H1 (cell line): ENCODE data around the gene FADS2. TPM values are rescaled to one million over a fixed set of nuclear protein-coding genes. Genes with fewer than 3 reads are reported as not detected.

Source experiments
- CTCF ChIP-seq, 3 experiments: IDR thresholded peaks; 1 replicate in 2 of 3; 2 replicates in 1 of 3; pipeline versions ENCODE4 v1.5.1 to v1.6.1; 2011; ENCODE audit warnings: low read length in 3 of 3, mild to moderate bottlenecking in 3 of 3, inconsistent platforms in 2 of 3, low read depth in 1 of 3, moderate library complexity in 1 of 3; ENCODE audit not compliant: insufficient read depth in 1 of 3; ENCODE audit errors: control extremely low read depth in 1 of 3
- EGR1 ChIP-seq: IDR thresholded peaks from 2 replicates; pipeline ENCODE4 v1.6.1; 2011; ENCODE audit warnings: low read depth, low read length, borderline replicate concordance
- GABPA ChIP-seq: IDR thresholded peaks from 2 replicates; pipeline ENCODE4 v1.6.1; 2011; ENCODE audit warnings: mild to moderate bottlenecking, low read length, moderate library complexity, borderline replicate concordance; ENCODE audit not compliant: insufficient read depth
- polyA plus RNA-seq, 7 experiments: library from polyadenylated mRNA; depleted of rRNA in 3 of 7; stranded (reverse) in 5 of 7; unstranded in 2 of 7; fragments of >200 nt in 5 of 7; fragments of 200-250 nt in 2 of 7; gene quantifications; 1 replicate in 5 of 7; 2 replicates in 1 of 7; 4 replicates in 1 of 7; pipeline versions ENCODE4 v1.2.1 to v1.2.3, GENCODE V29; 2011 to 2013; ENCODE audit warnings: missing spikeins in 2 of 7, mixed read lengths in 2 of 7
- total RNA-seq: library from RNA; stranded (reverse); fragmentation: NEBNext Ultra II Directional; extraction: Animal tissue kit (Norgen Biotek cat#: 25700); gene quantifications from 2 replicates; pipeline ENCODE4 v1.2.1, GENCODE V29; 2021

Gene FADS2
- total and polyA plus RNA-seq, 2 of the 8 experiments (the other 6 are each of a cell fraction or from before 2014, with no cell fraction given) = 499 to 701 TPM

- TF ChIP-seq GABPA (no peak), EGR1 (no peak), CTCF (IDR thresholded peaks at IDR 0.05; ENCODE audit: control extremely low read depth in 1 of 3, insufficient read depth in 1 of 3, low read depth in 1 of 3, low read length in 3 of 3) (no peak)
These were observed 85.7 kb downstream of the FADS2 start (continued) for GRCh38 chr11:61913699-61914395.
